H9 (cell line): Measurements from ENCODE around the gene ABCA7. TPM values are rescaled to one million over a fixed set of nuclear protein-coding genes. Genes with fewer than 3 reads are reported as not detected.

Experiments used
- DNase-seq: peaks from one replicate; pipeline ENCODE4 v3.0.0-alpha.2; 2017
- H2AFZ ChIP-seq: one replicate; pipeline ENCODE4 v1.6.1; 2013; ENCODE audit warnings: mild to moderate bottlenecking, low read length, control low read depth, moderate library complexity
- H2AK5ac ChIP-seq: 2 replicates; pipeline ENCODE4 v1.6.1; 2013; ENCODE audit warnings: low read length, control low read depth, mixed read lengths; ENCODE audit not compliant: insufficient read length
- H2BK120ac ChIP-seq: one replicate; pipeline ENCODE4 v1.6.1; 2013; ENCODE audit warnings: low read depth, mild to moderate bottlenecking, low read length, control low read depth, inconsistent platforms; ENCODE audit not compliant: poor library complexity, severe bottlenecking
- H2BK12ac ChIP-seq: 2 replicates; pipeline ENCODE4 v1.6.1; 2013; ENCODE audit warnings: low read length, control low read depth, mixed read lengths, low read depth; ENCODE audit not compliant: insufficient read length
- H2BK15ac ChIP-seq: 2 replicates; pipeline ENCODE4 v1.6.1; 2013; ENCODE audit warnings: low read depth, low read length, control low read depth
- H2BK20ac ChIP-seq: one replicate; pipeline ENCODE4 v1.6.1; 2013; ENCODE audit warnings: low read depth, mild to moderate bottlenecking, low read length, control low read depth, inconsistent platforms; ENCODE audit not compliant: poor library complexity, severe bottlenecking
- H2BK5ac ChIP-seq: 2 replicates; pipeline ENCODE4 v1.6.1; 2013; ENCODE audit warnings: low read length, control low read depth, mixed read lengths; ENCODE audit not compliant: insufficient read length
- H3K14ac ChIP-seq: 2 replicates; pipeline ENCODE4 v1.6.1; 2013; ENCODE audit warnings: low read length, control low read depth; ENCODE audit not compliant: insufficient read depth
- H3K18ac ChIP-seq: 2 replicates; pipeline ENCODE4 v1.6.1; 2013; ENCODE audit warnings: low read depth, mild to moderate bottlenecking, mixed read lengths, low read length, control low read depth; ENCODE audit not compliant: insufficient read length
- H3K23ac ChIP-seq: 2 replicates; pipeline ENCODE4 v1.6.1; 2013; ENCODE audit warnings: low read length, control low read depth, mixed read lengths, low read depth; ENCODE audit not compliant: insufficient read length
- H3K23me2 ChIP-seq: 2 replicates; pipeline ENCODE4 v1.6.1; 2013; ENCODE audit warnings: low read depth, mild to moderate bottlenecking, mixed read lengths, low read length, control low read depth; ENCODE audit not compliant: insufficient read length, poor library complexity, severe bottlenecking
- H3K27ac ChIP-seq: 2 replicates; pipeline ENCODE4 v1.5.1; 2013; ENCODE audit warnings: low read length, control low read depth, mixed read lengths, low read depth; ENCODE audit not compliant: insufficient read length
- H3K27me3 ChIP-seq: 2 replicates; pipeline ENCODE4 v1.6.1; 2013; ENCODE audit warnings: low read length, control low read depth, inconsistent platforms; ENCODE audit not compliant: insufficient read depth
- H3K4ac ChIP-seq: 2 replicates; pipeline ENCODE4 v1.6.1; 2013; ENCODE audit warnings: low read depth, mild to moderate bottlenecking, control low read depth, inconsistent platforms, low read length, moderate library complexity
- H3K4me1 ChIP-seq: 2 replicates; pipeline ENCODE4 v1.6.1; 2013; ENCODE audit warnings: low read length, control low read depth, inconsistent platforms; ENCODE audit not compliant: insufficient read depth
- H3K4me2 ChIP-seq: 2 replicates; pipeline ENCODE4 v1.6.1; 2013; ENCODE audit warnings: low read length, control low read depth, mixed read lengths; ENCODE audit not compliant: insufficient read length, insufficient read depth
- H3K56ac ChIP-seq: 2 replicates; pipeline ENCODE4 v1.6.1; 2013; ENCODE audit warnings: low read depth, mild to moderate bottlenecking, mixed read lengths, low read length, control low read depth; ENCODE audit not compliant: insufficient read length
- H3K79me1 ChIP-seq: 2 replicates; pipeline ENCODE4 v1.6.1; 2013; ENCODE audit warnings: low read depth, mild to moderate bottlenecking, moderate library complexity, low read length, control low read depth, inconsistent platforms; ENCODE audit not compliant: insufficient read depth, poor library complexity, severe bottlenecking
- H3K79me2 ChIP-seq: 2 replicates; pipeline ENCODE4 v1.6.1; 2013; ENCODE audit warnings: low read length, control low read depth, inconsistent platforms; ENCODE audit not compliant: insufficient read depth
- H3K9ac ChIP-seq: 2 replicates; pipeline ENCODE4 v1.6.1; 2013; ENCODE audit warnings: low read length, control low read depth, mixed read lengths; ENCODE audit not compliant: insufficient read length; ENCODE audit errors: extremely low read depth
- H3K9me3 ChIP-seq: one replicate; pipeline ENCODE4 v1.6.1; 2013; ENCODE audit warnings: low read depth, low read length, inconsistent platforms; ENCODE audit not compliant: control insufficient read depth
- H3T11ph ChIP-seq: one replicate; pipeline ENCODE4 v1.6.1; 2013; ENCODE audit warnings: mild to moderate bottlenecking, low read length, control low read depth, inconsistent platforms
- H4K20me1 ChIP-seq: one replicate; pipeline ENCODE4 v1.6.1; 2013; ENCODE audit not compliant: control insufficient read depth, insufficient read length, insufficient read depth
- H4K5ac ChIP-seq: 2 replicates; pipeline ENCODE4 v1.6.1; 2013; ENCODE audit warnings: low read depth, mild to moderate bottlenecking, mixed read lengths, low read length, control low read depth; ENCODE audit not compliant: insufficient read length
- H4K8ac ChIP-seq: replicated peaks from 2 replicates; pipeline ENCODE4 v1.6.1; 2013; ENCODE audit warnings: low read length, control low read depth, mixed read lengths, low read depth; ENCODE audit not compliant: insufficient read length
- H4K91ac ChIP-seq: 2 replicates; pipeline ENCODE4 v1.6.1; 2013; ENCODE audit warnings: low read depth, mild to moderate bottlenecking, moderate library complexity, mixed read lengths, low read length, control low read depth; ENCODE audit not compliant: insufficient read length
- H3K27ac Mint-ChIP-seq, 3 experiments: 2 replicates in 2 of 3; 3 replicates in 1 of 3; pipeline ENCODE4 v1.8.0; 2020 to 2021; ENCODE audit warnings: mixed read lengths in 3 of 3, mild to moderate bottlenecking in 1 of 3, moderate library complexity in 1 of 3
- H3K27me3 Mint-ChIP-seq: 2 replicates; pipeline ENCODE4 v1.8.0; 2021; ENCODE audit warnings: low read depth, mild to moderate bottlenecking, moderate library complexity, mixed read lengths
- H3K36me3 Mint-ChIP-seq, 3 experiments: 2 replicates in 2 of 3; 3 replicates in 1 of 3; pipeline ENCODE4 v1.8.0; 2020 to 2021; ENCODE audit warnings: low read depth in 3 of 3, mixed read lengths in 3 of 3; ENCODE audit not compliant: insufficient read depth in 1 of 3
- H3K4me1 Mint-ChIP-seq, 2 experiments: 2 replicates each; pipeline ENCODE4 v1.8.0; 2020; ENCODE audit warnings: mixed read lengths in 2 of 2
- H3K4me3 Mint-ChIP-seq, 2 experiments: 2 replicates in 1 of 2; 3 replicates in 1 of 2; pipeline ENCODE4 v1.8.0; 2020 to 2021; ENCODE audit warnings: mild to moderate bottlenecking in 2 of 2, mixed read lengths in 2 of 2, moderate library complexity in 1 of 2
- H3K9me3 Mint-ChIP-seq, 2 experiments: 2 replicates in 1 of 2; 3 replicates in 1 of 2; pipeline ENCODE4 v1.8.0; 2020; ENCODE audit warnings: mild to moderate bottlenecking in 2 of 2, mixed read lengths in 2 of 2, moderate library complexity in 1 of 2
- WGBS: extraction: QIAGEN DNeasy Blood & Tissue Kit; methylation state at CpG from one replicate; pipeline ENCODE4 v1.1.7; 2013; ENCODE audit warnings: missing lambda C conversion rate, low lambda C conversion rate, mixed read lengths; ENCODE audit not compliant: insufficient read length; ENCODE audit errors: extremely low coverage; 5-methylcytosine and 5-hydroxymethylcytosine counted together
- total RNA-seq: library from RNA; stranded (reverse); gene quantifications from 2 replicates; pipeline ENCODE4 v1.2.1, GENCODE V29; 2021
- TF ChIP-seq, protein P1 (sequence below): fragments of 200-600 bp; sonication (generic); conservative IDR thresholded peaks from 3 replicates; pipeline ENCODE4 v1.8.0; 2021; ENCODE audit warnings: antibody characterized with exemption, mild to moderate bottlenecking

Gene ABCA7
- total RNA-seq, 1 experiment from 2014 or later: 34.6 TPM

DNA sequence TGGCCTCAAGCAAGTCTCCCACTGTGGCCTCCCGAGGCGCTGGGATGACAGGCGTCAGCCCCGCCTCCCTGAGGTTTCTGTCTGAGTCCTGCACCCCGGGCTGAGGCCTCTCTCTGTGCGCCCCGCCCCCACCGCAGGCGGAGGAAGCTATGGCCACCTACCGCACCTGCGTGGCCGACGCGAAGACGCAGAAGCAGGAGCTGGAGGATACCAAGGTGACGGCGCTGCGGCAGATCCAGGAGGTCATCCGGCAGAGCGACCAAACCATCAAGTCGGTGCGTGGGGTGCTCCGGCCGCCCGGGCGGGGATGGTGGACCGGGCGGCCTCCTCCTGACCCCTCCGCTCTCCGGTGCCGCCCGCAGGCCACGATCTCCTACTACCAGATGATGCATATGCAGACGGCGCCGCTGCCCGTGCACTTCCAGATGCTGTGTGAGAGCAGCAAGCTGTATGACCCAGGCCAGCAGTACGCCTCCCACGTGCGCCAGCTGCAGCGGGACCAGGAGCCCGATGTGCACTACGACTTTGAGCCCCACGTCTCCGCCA, 39.7 kb downstream of the ABCA7 start:
- H4K5ac ChIP-seq: no peak overlapping the region
- Mint-ChIP-seq H3K27ac (no peak overlapping the region; a peak in 1 of 7 replicates), H3K9me3 (no peaks in the 10 kb centered on the region), H3K36me3 (peaks cover 14 to 46% (median 41%) of the 10 kb centered on the region in 3 experiments), H3K4me3 (no peak overlapping the region), H3K27me3 (peaks cover 1% of the 10 kb centered on the region), H3K4me1 (peaks cover 3 to 9% of the 10 kb centered on the region in 2 experiments; a peak in 2 of 4 replicates)
- no peaks in the 10 kb centered on the region for H3K79me1 ChIP-seq
- no peak overlapping the region for H2BK15ac ChIP-seq
- no peak overlapping the region for H4K8ac ChIP-seq
- peak; percentile 59 for DNase-seq
- H3T11ph ChIP-seq: no peak overlapping the region
- H3K27ac ChIP-seq: no peak overlapping the region
- H3K56ac ChIP-seq: no peak overlapping the region
- H3K23me2 ChIP-seq: no peaks in the 10 kb centered on the region
- H3K4me1 ChIP-seq: no peaks in the 10 kb centered on the region
- H3K23ac ChIP-seq: no peak overlapping the region
- H3K9me3 ChIP-seq: no peaks in the 10 kb centered on the region
- no peak overlapping the region for H3K14ac ChIP-seq
- H2AK5ac ChIP-seq: no peak overlapping the region
- H3K9ac ChIP-seq: no peak overlapping the region
- H4K91ac ChIP-seq: no peak overlapping the region
- no peak overlapping the region for H2BK5ac ChIP-seq
- no peak overlapping the region for H3K18ac ChIP-seq
- no peaks in the 10 kb centered on the region for H3K79me2 ChIP-seq
- TF ChIP-seq, protein P1, sequence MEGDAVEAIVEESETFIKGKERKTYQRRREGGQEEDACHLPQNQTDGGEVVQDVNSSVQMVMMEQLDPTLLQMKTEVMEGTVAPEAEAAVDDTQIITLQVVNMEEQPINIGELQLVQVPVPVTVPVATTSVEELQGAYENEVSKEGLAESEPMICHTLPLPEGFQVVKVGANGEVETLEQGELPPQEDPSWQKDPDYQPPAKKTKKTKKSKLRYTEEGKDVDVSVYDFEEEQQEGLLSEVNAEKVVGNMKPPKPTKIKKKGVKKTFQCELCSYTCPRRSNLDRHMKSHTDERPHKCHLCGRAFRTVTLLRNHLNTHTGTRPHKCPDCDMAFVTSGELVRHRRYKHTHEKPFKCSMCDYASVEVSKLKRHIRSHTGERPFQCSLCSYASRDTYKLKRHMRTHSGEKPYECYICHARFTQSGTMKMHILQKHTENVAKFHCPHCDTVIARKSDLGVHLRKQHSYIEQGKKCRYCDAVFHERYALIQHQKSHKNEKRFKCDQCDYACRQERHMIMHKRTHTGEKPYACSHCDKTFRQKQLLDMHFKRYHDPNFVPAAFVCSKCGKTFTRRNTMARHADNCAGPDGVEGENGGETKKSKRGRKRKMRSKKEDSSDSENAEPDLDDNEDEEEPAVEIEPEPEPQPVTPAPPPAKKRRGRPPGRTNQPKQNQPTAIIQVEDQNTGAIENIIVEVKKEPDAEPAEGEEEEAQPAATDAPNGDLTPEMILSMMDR: no peak; the same call in 2 of the 3 replicates
- no peak overlapping the region for H2AFZ ChIP-seq
- no peak overlapping the region for H2BK12ac ChIP-seq
- H2BK20ac ChIP-seq: no peak overlapping the region
- H2BK120ac ChIP-seq: no peak overlapping the region
- H3K4ac ChIP-seq: no peak overlapping the region
- no CpG with 5 or more reads among the region's 45 CpGs for WGBS
- no peaks in the 10 kb centered on the region for H3K27me3 ChIP-seq
- no peak overlapping the region for H3K4me2 ChIP-seq
- H4K20me1 ChIP-seq: no peaks in the 10 kb centered on the region
